Vagina (tissue), 2 donors: Measurements from ENCODE around the gene METTL8. TPM values are rescaled to one million over a fixed set of nuclear protein-coding genes. Genes with fewer than 3 reads are reported as not detected.

Source experiments
- DNase-seq, 2 donors: peaks; one replicate each; pipeline ENCODE4 v3.0.0-alpha.2; 2017; ENCODE audit errors: extremely low spot score in 2 of 2
- H3K27ac ChIP-seq: fragments of 200-600 bp; sonication (generic); one replicate; pipeline ENCODE4 v1.5.1; 2019
- H3K27me3 ChIP-seq: fragments of 200-600 bp; sonication (generic); one replicate; pipeline ENCODE4 v1.5.1; 2019
- H3K36me3 ChIP-seq, 2 donors: fragments of 200-600 bp; sonication (generic); one replicate each; pipeline ENCODE4 v1.5.1; 2017 to 2019
- H3K4me1 ChIP-seq: fragments of 200-600 bp; sonication (generic); one replicate; pipeline ENCODE4 v1.5.1; 2019
- H3K4me3 ChIP-seq, 2 donors: fragments of 200-600 bp; sonication (generic); 1 replicate in 1 of 2; 2 replicates in 1 of 2; pipeline ENCODE4 v1.5.1; 2016 to 2019
- H3K9me3 ChIP-seq: fragments of 200-600 bp; sonication (generic); one replicate; pipeline ENCODE4 v1.5.1; 2019
- CTCF ChIP-seq, 3 experiments: fragments of 450-650 bp in 2 of 3; fragments of 200-600 bp in 1 of 3; sonication (generic) in 1 of 3; IDR thresholded peaks; one replicate each; pipeline ENCODE4 v1.5.1; 2017 to 2019; ENCODE audit warnings: antibody characterized with exemption in 3 of 3, mild to moderate bottlenecking in 2 of 3, moderate library complexity in 2 of 3
- POLR2A ChIP-seq, 2 donors: fragments of 450-650 bp; IDR thresholded peaks; one replicate each; pipeline ENCODE4 v1.6.1; 2017; ENCODE audit warnings: antibody characterized with exemption in 2 of 2, mild to moderate bottlenecking in 2 of 2, moderate library complexity in 2 of 2
- POLR2AphosphoS5 ChIP-seq, 2 donors: sonication (generic); formaldehyde crosslinking; IDR thresholded peaks; one replicate each; pipeline ENCODE4 v1.9.0; 2017; ENCODE audit warnings: antibody characterized with exemption in 2 of 2, mild to moderate bottlenecking in 2 of 2, low read depth in 1 of 2; ENCODE audit not compliant: insufficient read depth in 1 of 2
- intact Hi-C: fragments of 100-400 bp; cut with DNase I; formaldehyde crosslinking; loops from one replicate; pipeline ENCODE4 v1.15.1; 2023
- total RNA-seq: library from RNA; depleted of rRNA; stranded (reverse); fragments of >200 nt; gene quantifications from one replicate; pipeline ENCODE4 v1.2.3, GENCODE V29; 2016

The METTL8 gene
- total RNA-seq, 1 donor from 2014 or later: 27.7 TPM

- Histone ChIP-seq H3K27ac (no peak overlapping the region), H3K4me1 (no peaks in the 10 kb centered on the region), H3K9me3 (peaks cover 4% of the 10 kb centered on the region), H3K36me3 (no peaks in the 10 kb centered on the region), H3K4me3 (no peak overlapping the region), H3K27me3 (no peaks in the 10 kb centered on the region)
- DNase-seq: no peak
- intact Hi-C loops: no loop called here
- TF ChIP-seq POLR2AphosphoS5 (IDR thresholded peaks at IDR 0.05; ENCODE audit: insufficient read depth in 1 of 2, low read depth in 1 of 2) (no peak), POLR2A (IDR thresholded peaks at IDR 0.05) (no peak), CTCF (IDR thresholded peaks at IDR 0.05) (no peak)
Observed at GRCh38 chr2:171307560-171307959, 126.2 kb downstream of the METTL8 start.

GRCh38 chr2:171297956-171298355, 135.8 kb downstream of the METTL8 start:
- Histone ChIP-seq H3K27ac (no peak overlapping the region), H3K4me3 (no peak overlapping the region), H3K4me1 (no peaks in the 10 kb centered on the region), H3K36me3 (no peaks in the 10 kb centered on the region), H3K27me3 (no peaks in the 10 kb centered on the region), H3K9me3 (no peaks in the 10 kb centered on the region)
- DNase-seq: no peak
- intact Hi-C loops: no loop called here
- no peak for TF ChIP-seq CTCF (IDR thresholded peaks at IDR 0.05)

GRCh38 chr2:171294608-171295007, 139.2 kb downstream of the METTL8 start:
- TF ChIP-seq POLR2A (IDR thresholded peaks at IDR 0.05): no peak
- TF ChIP-seq CTCF (IDR thresholded peaks at IDR 0.05): no peak
- TF ChIP-seq POLR2AphosphoS5 (IDR thresholded peaks at IDR 0.05; ENCODE audit: insufficient read depth in 1 of 2, low read depth in 1 of 2): no peak
- DNase-seq: no peak
- H3K27ac ChIP-seq: no peak overlapping the region
- H3K9me3 ChIP-seq: no peaks in the 10 kb centered on the region
- H3K4me1 ChIP-seq: no peaks in the 10 kb centered on the region
- intact Hi-C loops: no loop called here
- H3K27me3 ChIP-seq: no peaks in the 10 kb centered on the region
- no peak overlapping the region for H3K4me3 ChIP-seq
- no peaks in the 10 kb centered on the region for H3K36me3 ChIP-seq

GRCh38 chr2:171293661-171294060, 140.1 kb downstream of the METTL8 start:
- Histone ChIP-seq H3K36me3 (no peaks in the 10 kb centered on the region), H3K4me3 (no peak overlapping the region), H3K4me1 (no peaks in the 10 kb centered on the region), H3K27me3 (no peaks in the 10 kb centered on the region), H3K9me3 (no peaks in the 10 kb centered on the region), H3K27ac (no peak overlapping the region)
- no peak for TF ChIP-seq CTCF (IDR thresholded peaks at IDR 0.05)
- TF ChIP-seq POLR2AphosphoS5 (IDR thresholded peaks at IDR 0.05; ENCODE audit: insufficient read depth in 1 of 2, low read depth in 1 of 2): no peak
- TF ChIP-seq POLR2A (IDR thresholded peaks at IDR 0.05): no peak
- intact Hi-C loops: no loop called here
- DNase-seq: no peak

GRCh38 chr2:171289991-171290390, 143.8 kb downstream of the METTL8 start:
- TF ChIP-seq CTCF (IDR thresholded peaks at IDR 0.05) (no peak), POLR2A (IDR thresholded peaks at IDR 0.05) (no peak), POLR2AphosphoS5 (IDR thresholded peaks at IDR 0.05; ENCODE audit: insufficient read depth in 1 of 2, low read depth in 1 of 2) (no peak)
- intact Hi-C loops: no loop called here
- no peaks in the 10 kb centered on the region for H3K27me3 ChIP-seq
- DNase-seq: no peak
- no peaks in the 10 kb centered on the region for H3K4me1 ChIP-seq
- no peak overlapping the region for H3K27ac ChIP-seq
- H3K36me3 ChIP-seq: no peaks in the 10 kb centered on the region
- H3K9me3 ChIP-seq: no peaks in the 10 kb centered on the region
- no peak overlapping the region for H3K4me3 ChIP-seq
